GM18867 (cell line): ENCODE results near the gene TMEM232.
A peak's percentile ranks its signal among the peaks of the same experiment; 100 is the strongest.
"Not testable (repeated sequence)": the region's sequence is repeated elsewhere in the genome, so short reads cannot be mapped to it uniquely, and the experiment has no call there.

Experiments
- ATAC-seq: cut with Tn5 transposase; IDR thresholded peaks from one replicate; pipeline ENCODE4 v1.9.1; 2021; ENCODE audit warnings: mild to moderate bottlenecking, moderate library complexity; ENCODE audit not compliant: unreplicated experiment

TMEM232 gene

GRCh38 chr5:110536120-110537115 is 190.1 kb downstream of the TMEM232 start:
- no peak for ATAC-seq

GRCh38 chr5:110535146-110535545 is 191.3 kb downstream of the TMEM232 start:
- ATAC-seq = not testable (repeated sequence)

- no peak for ATAC-seq
Measured at GRCh38 chr5:110525762-110526161, 200.7 kb downstream of the TMEM232 start.

- no peak for ATAC-seq
Measured at GRCh38 chr5:110517396-110517795, 209.1 kb downstream of the TMEM232 start.

GRCh38 chr5:110514030-110514429 is 212.4 kb downstream of the TMEM232 start:
- ATAC-seq = no peak

- ATAC-seq = no peak
Measured at GRCh38 chr5:110512266-110512665, 214.2 kb downstream of the TMEM232 start.

GRCh38 chr5:110510146-110510545 is 216.3 kb downstream of the TMEM232 start:
- no peak for ATAC-seq

- ATAC-seq = no peak
Measured at GRCh38 chr5:110507972-110508371, 218.5 kb downstream of the TMEM232 start.

GRCh38 chr5:110506378-110506777 is 220.1 kb downstream of the TMEM232 start:
- no peak for ATAC-seq

- no peak for ATAC-seq
Measured at GRCh38 chr5:110496276-110496675, 230.2 kb downstream of the TMEM232 start.

GRCh38 chr5:110492446-110492845 is 234.0 kb downstream of the TMEM232 start:
- no peak for ATAC-seq

- ATAC-seq = no peak
Measured at GRCh38 chr5:110478895-110479294, 247.6 kb downstream of the TMEM232 start.

- ATAC-seq = no peak
Measured at GRCh38 chr5:110477911-110478310, 248.6 kb downstream of the TMEM232 start.

GRCh38 chr5:110476164-110476563 is 250.3 kb downstream of the TMEM232 start:
- ATAC-seq = no peak

- no peak for ATAC-seq
Measured at GRCh38 chr5:110475529-110475928, 250.9 kb downstream of the TMEM232 start.

- ATAC-seq = no peak
Measured at GRCh38 chr5:110469486-110469885, 257.0 kb downstream of the TMEM232 start.

GRCh38 chr5:110463106-110463505 is 263.4 kb downstream of the TMEM232 start:
- no peak for ATAC-seq

- no peak for ATAC-seq
Measured at GRCh38 chr5:110460837-110461236, 265.6 kb downstream of the TMEM232 start.

- no peak for ATAC-seq
Measured at GRCh38 chr5:110458313-110458712, 268.2 kb downstream of the TMEM232 start.

GRCh38 chr5:110442856-110443255 is 283.6 kb downstream of the TMEM232 start:
- no peak for ATAC-seq

GRCh38 chr5:110441035-110441434 is 285.4 kb downstream of the TMEM232 start:
- peak; percentile 71 for ATAC-seq

GRCh38 chr5:110440058-110440457 is 286.4 kb downstream of the TMEM232 start:
- no peak for ATAC-seq
